Keratinocyte (primary cell): Measurements from ENCODE around the gene PTMS.

Experiments used
- CTCF ChIP-seq, 3 experiments: IDR thresholded peaks in 1 of 3; conservative IDR thresholded peaks in 1 of 3; optimal IDR thresholded peaks in 1 of 3; 2 replicates in 2 of 3; 3 replicates in 1 of 3; pipeline versions ENCODE3 to v1.5.1; 2011; ENCODE audit warnings: low read length in 3 of 3, mild to moderate bottlenecking in 3 of 3, moderate library complexity in 2 of 3, control low read depth in 1 of 3, inconsistent platforms in 1 of 3; ENCODE audit not compliant: insufficient read depth in 2 of 3; ENCODE audit errors: extremely low read depth in 1 of 3
- EZH2 ChIP-seq: IDR thresholded peaks from one replicate; pipeline ENCODE4 v1.6.1; 2012; ENCODE audit warnings: inconsistent platforms, mild to moderate bottlenecking, low read length, moderate library complexity

DNA sequence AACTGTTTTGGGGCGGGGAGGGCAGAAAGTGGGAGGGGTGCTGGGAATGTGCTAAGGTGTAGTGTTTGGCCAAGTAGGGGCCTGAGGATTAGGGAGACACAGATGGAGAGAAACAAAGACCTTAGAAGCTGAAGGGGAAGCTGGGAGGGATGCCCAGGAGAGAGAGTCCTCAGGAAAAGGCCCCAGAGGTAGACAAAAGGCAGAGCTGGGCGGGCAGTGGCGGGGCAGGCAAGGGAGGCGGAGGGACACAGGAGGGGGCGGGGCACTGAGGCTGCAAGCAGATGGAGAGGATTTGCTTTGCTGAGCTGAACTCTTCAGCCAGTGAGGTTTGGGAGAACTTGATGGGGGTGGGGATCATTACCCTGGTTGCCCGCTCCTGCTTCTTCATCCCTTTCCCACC lies 2.8 kb downstream of the PTMS start:
- TF ChIP-seq CTCF (optimal IDR thresholded peaks at IDR 0.05 in 1 of 3, IDR thresholded peaks at IDR 0.05 in 1 of 3, conservative IDR thresholded peaks at IDR 0.05 in 1 of 3; ENCODE audit: extremely low read depth in 1 of 3, insufficient read depth in 2 of 3, low read length in 3 of 3) = no peak
- TF ChIP-seq EZH2 = no peak
